GM19324 (cell line): ENCODE results near the gene GPX5.
"Not testable (repeated sequence)": the region's sequence is repeated elsewhere in the genome, so short reads cannot be mapped to it uniquely, and the experiment has no call there.

Source experiments
- ATAC-seq: cut with Tn5 transposase; IDR thresholded peaks from one replicate; pipeline ENCODE4 v1.9.1; 2021; ENCODE audit warnings: mild to moderate bottlenecking, moderate library complexity; ENCODE audit not compliant: unreplicated experiment, low FRiP score

Gene GPX5

DNA sequence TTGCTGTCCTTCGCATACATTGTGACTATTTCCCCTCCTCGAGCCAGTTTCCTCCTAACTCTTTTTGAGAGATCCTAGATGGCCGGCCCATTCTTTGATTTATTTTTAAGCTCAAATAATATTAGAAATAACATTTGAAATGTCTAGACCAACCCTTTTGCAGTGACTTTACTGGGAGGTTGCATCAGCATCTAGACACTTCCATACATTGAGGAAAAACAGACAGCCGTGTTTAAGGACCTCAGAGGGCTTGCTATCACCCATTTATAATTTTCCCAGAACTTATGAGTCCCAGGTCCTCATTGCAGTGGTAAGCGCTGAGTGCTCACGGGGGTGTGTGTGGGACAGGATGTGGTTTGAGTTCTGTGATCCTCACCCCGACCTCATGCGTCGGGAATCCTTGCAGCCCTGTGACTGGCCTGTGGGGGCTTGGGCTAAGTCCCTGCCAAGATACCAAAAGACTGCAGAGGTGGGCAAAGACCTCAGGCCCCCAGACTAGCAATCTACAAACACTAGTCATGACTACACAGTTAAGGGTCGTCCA lies at the start of gene GPX5:
Gene GPX5 (plus strand): TSS at position 386 of the 544 bp plus-strand sequence. CDS start 133 bp downstream, at position 519.
- no peak for ATAC-seq

GRCh38 chr6:28478518-28478917 lies 47.2 kb upstream of the GPX5 start:
- ATAC-seq = no peak

DNA sequence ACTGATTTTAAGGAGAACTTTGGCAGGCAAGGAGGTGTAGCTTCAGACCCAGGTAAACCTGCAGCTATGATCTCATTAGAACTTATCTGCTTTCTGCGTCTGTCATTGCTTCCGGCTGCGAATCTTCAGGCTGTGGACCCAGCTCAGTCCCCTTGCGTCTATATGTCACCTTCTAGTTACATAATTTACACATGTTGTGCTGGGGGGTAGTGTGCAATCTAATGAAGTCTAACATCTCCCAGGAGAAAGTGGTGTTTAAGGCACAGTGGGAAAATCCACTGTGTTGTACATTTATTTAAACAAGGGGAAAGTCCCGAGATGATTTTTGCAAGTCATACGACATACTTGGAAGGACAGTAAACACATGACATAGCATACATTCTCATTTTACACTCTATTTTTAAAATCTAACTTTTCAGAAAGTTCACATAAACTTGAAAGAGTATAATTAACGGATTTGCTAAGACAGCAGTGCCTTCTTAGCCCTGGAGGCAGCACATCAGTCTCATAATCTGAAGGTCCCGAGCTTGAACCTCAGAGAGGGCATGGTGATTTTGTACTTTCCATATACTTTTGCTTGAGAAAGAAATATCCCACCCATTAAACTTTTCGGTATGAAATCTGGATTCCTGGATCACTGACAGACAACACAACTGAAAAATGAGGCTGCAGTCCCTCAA lies 45.3 kb upstream of the GPX5 start:
- ATAC-seq = no peak

DNA sequence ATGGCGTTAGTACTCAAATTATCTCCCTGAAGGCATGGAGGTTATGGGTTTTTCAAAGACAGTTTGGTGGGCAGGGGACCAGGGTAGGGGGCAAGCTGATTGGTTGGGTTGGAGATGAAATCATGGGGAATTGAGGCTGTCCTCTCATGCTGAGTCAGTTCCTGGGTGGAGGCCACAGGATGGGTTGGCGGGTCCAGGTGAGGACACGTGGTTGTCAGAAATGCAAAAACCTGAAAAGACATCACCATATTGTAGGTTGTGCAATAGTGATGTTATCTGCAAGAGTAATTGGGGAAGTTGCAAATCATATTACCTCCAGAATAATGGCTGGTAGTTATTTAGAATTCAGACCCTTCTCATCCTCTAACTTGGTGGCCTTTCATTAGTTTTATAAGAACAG lies 40.2 kb upstream of the GPX5 start:
- ATAC-seq = no peak

GRCh38 chr6:28486533-28486932 lies 39.1 kb upstream of the GPX5 start:
- ATAC-seq = no peak

- no peak for ATAC-seq
These were observed 38.5 kb upstream of the GPX5 start for GRCh38 chr6:28486988-28487742.

DNA sequence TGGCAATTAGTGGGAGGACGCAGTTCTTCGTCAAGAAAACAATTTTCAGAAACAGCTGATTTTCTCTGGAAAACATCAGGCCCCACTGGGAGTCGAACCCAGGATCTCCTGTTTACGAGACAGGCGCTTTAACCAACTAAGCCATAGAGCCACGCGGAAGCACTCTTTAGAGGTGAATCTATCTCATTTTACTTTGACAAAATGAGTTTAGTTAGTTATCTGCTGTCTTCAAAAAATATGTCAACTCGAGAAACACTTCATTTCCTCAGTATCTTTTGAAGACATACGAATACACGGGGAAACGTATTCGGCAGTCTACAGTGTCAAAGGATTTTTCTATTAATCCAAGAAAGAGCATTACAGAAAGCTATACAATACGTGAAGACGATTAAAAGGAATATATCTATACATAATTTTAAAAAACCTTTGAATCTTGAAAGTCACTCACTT lies 36.7 kb upstream of the GPX5 start:
- ATAC-seq = no peak

DNA sequence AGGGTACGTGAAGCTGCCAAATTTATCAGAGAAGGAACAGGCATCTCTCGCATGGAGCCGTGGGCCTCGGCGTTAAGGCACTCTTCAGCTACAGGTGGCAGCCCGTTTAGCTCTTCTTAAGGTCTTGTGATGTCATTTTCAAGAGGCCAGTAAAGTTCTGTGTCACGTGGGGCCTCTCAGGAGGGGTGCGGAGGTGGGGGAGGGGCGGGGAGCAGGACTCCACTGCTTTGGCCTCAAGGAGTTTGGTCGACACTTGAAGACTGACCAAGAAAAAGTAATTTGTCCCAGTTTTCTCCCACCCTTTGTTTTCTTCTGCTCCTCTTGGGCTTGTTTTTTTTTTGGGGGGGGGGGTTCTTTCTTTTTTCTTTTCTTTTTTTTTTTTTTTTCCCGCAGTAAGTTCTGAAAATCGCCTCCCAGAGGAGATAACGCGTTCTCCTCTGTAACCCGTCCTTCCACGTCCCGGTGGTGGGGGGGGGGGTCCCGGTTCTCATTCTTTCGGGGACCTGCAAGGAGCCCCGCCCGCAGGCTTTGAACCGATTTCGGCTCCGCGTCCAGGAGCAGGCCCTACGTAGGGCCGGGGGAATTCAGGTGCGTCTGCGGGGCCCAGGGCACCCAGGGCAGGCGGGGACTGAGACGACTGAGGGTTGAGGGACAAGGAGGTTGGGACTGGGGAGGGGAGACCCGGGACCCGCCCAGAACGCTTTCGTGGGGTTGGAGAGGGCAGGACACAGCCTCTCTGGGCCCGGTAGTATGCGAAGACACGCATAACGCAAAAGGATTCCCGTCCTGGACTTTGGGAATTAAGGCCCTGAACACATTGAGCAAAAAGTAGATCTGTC lies 36.1 kb upstream of the GPX5 start:
- no peak for ATAC-seq

- ATAC-seq = no peak
These were observed 35.3 kb upstream of the GPX5 start for GRCh38 chr6:28490205-28490890.

DNA sequence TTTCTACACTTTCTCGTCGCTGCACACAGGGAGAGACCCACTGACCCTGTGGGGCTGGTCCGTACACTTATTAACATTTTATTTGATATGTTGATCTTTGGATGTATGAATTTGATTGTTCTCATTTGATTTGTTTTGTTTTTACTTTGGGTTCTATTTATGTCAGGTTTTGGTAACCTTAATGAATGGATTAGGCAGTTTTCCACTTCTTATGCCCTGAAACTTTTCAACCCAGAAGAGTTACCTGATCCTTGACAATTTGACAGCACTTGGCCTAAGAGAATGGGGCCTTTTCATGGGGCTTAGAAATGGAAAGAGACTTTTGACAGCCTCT lies 33.7 kb upstream of the GPX5 start:
- no peak for ATAC-seq

DNA sequence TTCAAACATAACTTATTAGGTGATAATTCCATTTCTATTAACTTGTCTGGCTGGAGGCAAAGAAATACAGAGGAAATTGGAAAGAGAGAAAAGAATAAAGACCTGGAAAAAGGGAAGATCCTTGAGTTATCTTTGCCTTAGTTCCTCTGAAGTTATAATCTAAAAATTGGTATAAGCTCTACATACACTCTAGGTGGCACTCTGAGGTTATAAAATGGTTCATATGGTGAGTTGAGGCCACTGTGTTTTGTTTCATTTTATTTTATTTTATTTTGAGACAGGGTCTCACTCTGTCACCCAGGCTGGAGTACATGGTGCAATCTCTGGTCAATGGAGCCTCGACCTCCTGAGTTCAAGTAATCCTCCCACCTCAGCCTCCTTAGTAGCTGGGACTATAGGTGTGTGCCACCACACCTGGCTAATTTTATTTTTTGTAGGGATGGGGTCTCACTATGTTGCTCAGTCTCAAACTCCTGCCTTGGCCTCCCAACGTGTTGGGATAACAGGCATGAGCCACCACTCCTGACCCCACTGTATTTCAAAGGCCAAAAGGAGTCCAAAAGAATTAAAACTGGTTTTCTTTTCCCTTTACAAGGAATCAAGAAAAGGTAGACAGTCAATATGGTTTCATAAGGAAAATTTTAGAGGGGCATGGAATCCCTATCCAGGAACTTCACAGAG lies 29.4 kb upstream of the GPX5 start:
- ATAC-seq = no peak

DNA sequence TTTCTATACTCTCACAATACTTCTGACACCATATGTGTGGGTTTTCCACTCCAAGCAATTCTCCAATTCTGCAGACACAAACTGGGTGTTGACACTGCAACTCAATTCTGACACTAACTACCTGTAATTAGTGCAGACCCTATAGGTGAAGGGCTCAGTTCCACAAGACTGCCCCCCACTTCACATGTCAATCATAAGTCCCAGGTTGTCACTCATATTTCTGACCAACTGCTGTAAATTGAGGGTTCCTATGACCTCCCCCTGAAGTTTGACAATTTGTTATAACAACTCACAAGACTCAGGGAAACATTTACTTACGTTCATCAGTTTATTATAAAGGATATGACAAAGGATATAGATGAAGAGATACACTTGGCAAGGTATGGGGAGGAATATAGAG lies 28.4 kb upstream of the GPX5 start:
- ATAC-seq = no peak

GRCh38 chr6:28497893-28498292 lies 27.8 kb upstream of the GPX5 start:
- no peak for ATAC-seq

GRCh38 chr6:28501259-28501658 lies 24.4 kb upstream of the GPX5 start:
- ATAC-seq = no peak

GRCh38 chr6:28502136-28502535 lies 23.5 kb upstream of the GPX5 start:
- not testable (repeated sequence) for ATAC-seq

DNA sequence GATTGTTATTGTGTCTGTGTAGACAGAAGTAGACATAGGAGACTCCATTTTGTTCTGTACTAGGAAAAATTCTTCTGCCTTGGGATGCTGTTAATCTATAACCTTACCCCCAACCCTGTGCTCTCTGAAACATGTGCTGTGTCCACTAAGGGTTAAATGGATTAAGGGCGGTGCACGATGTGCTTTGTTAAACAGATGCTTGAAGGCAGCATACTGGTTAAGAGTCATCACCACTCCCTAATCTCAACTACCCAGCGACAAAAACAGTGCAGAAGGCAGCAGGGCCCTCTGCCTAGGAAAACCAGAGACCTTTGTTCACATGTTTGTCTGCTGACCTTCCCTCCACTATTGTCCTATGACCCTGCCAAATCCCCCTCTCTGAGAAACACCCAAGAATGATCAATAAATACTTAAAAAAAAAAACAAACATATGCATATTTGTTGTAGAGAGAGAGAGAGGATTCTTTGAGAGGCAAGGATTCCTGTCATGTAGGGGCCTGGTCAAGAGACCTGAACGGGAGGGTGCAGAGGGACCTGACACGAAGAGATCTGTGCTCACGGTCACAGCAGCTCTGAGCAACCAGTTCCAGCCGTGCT lies 22.9 kb upstream of the GPX5 start:
- not testable (repeated sequence) for ATAC-seq

DNA sequence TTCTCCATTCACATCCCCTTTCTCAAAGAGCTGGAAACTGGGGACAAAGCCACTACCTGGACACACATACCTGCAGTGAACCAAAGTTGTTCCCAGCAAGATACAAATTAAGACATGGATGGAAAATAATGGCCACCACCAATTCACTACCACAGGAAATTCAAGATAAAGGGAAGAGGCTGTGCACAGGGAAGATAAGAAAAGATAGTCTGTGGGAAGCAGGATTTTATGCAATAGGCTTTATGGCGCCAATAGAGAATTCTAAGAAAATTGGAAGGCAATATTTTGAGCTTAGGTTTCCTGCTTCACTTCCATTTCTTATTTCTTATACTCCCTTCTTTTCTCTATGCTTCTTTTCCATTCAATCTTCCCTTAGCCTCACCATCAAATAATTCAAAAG lies 19.9 kb upstream of the GPX5 start:
- ATAC-seq = no peak

DNA sequence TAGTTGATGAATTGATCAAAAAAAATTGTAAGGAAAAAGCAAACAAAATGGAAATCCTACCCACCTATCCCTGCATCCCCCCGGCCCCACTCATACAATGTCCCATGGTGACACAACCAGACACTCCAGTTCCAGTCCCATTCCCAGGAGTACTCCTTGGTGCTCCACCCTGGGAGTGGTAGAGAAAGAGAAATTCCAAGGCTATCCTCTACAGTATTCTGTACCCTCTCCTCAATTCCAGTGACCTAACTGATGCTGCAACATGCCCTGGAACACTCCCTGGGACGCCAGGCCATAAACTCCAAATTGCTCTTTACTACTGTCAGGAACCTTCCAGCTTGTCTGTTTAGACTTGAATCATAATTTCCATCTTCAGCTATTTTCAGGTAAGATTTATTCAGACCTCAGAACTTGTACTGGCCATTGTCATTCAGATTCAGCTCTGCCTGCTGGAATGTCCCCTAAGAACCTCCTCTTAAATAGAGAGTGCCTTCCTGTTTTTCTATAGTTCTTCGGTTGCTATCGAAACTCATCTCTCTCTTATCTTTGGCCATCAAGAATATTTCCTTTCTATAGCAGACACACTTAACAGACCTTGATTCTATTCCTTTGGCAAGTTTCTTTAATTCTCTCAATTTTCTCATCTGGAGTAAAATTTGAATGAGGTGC lies 18.7 kb upstream of the GPX5 start:
- no peak for ATAC-seq
